IMR-90 (cell line): ENCODE results near the gene C1orf159. TPM values are rescaled to one million over a fixed set of nuclear protein-coding genes. Genes with fewer than 3 reads are reported as not detected.

Experiments
- ATAC-seq: fragments of 200-7000 bp; cut with Tn5 transposase; 2 replicates; pipeline ENCODE4 v1.9.1; 2020; ENCODE audit warnings: low read depth, mild to moderate bottlenecking, moderate library complexity
- BruUV-seq: library from RNA; stranded (reverse); fragments of 400-500 nt; replicated peaks from 2 replicates; lab custom pipeline; 2021; lab: Mats Ljungman, UMichigan
- CTCF ChIA-PET: fragments of 300-600 bp; formaldehyde crosslinking; extraction: SDS; loops from one replicate; lab custom pipeline; 2021; ENCODE audit warnings: antibody characterized with exemption; lab: Yijun Ruan, JAX
- POLR2A ChIA-PET: fragments of 300-600 bp; sonication (Branson Sonifier 250); formaldehyde crosslinking; loops from one replicate; lab custom pipeline; 2022; ENCODE audit warnings: antibody characterized with exemption; ENCODE audit not compliant: unreplicated experiment; lab: Charles Lee
- DNase-seq: peaks from one replicate; pipeline ENCODE4 v3.0.0; 2013
- H2AFZ ChIP-seq: replicated peaks from 2 replicates; pipeline ENCODE3; 2013; ENCODE audit warnings: low read length, mild to moderate bottlenecking; ENCODE audit not compliant: poor library complexity
- H2AK5ac ChIP-seq: 2 replicates; pipeline ENCODE4 v1.6.1; 2013; ENCODE audit warnings: low read depth, low read length, inconsistent platforms
- H2AK9ac ChIP-seq: replicated peaks from 2 replicates; pipeline ENCODE3; 2013; ENCODE audit warnings: mild to moderate bottlenecking, low read depth, low read length, moderate library complexity; ENCODE audit not compliant: poor library complexity
- H2BK120ac ChIP-seq: 2 replicates; pipeline ENCODE4 v1.6.1; 2013; ENCODE audit warnings: low read depth, low read length, inconsistent platforms
- H2BK15ac ChIP-seq: 3 replicates; pipeline ENCODE4 v1.6.1; 2013; ENCODE audit warnings: low read depth, low read length, inconsistent platforms
- H2BK20ac ChIP-seq: 2 replicates; pipeline ENCODE4 v1.6.1; 2013; ENCODE audit warnings: low read depth, mild to moderate bottlenecking, inconsistent platforms, low read length, moderate library complexity
- H2BK5ac ChIP-seq: 2 replicates; pipeline ENCODE4 v1.6.1; 2013; ENCODE audit warnings: mild to moderate bottlenecking, low read depth, low read length, inconsistent platforms; ENCODE audit not compliant: poor library complexity, severe bottlenecking
- H3K14ac ChIP-seq: replicated peaks from 2 replicates; pipeline ENCODE4 v1.6.1; 2013; ENCODE audit warnings: low read depth, low read length, inconsistent platforms
- H3K18ac ChIP-seq: 2 replicates; pipeline ENCODE4 v1.6.1; 2013; ENCODE audit warnings: low read depth, low read length, control low read depth
- H3K23ac ChIP-seq: 2 replicates; pipeline ENCODE4 v1.6.1; 2013; ENCODE audit warnings: low read depth, low read length, inconsistent platforms
- H3K27ac ChIP-seq: 2 replicates; pipeline ENCODE4 v1.5.1; 2013; ENCODE audit warnings: mild to moderate bottlenecking, control low read depth, low read length; ENCODE audit not compliant: insufficient read depth
- H3K27me3 ChIP-seq: 2 replicates; pipeline ENCODE4 v1.6.1; 2013; ENCODE audit warnings: low read length; ENCODE audit not compliant: control insufficient read depth, insufficient read depth
- H3K36me3 ChIP-seq: 2 replicates; pipeline ENCODE4 v1.6.1; 2013; ENCODE audit warnings: low read length, mixed read lengths; ENCODE audit not compliant: control insufficient read depth, insufficient read depth
- H3K4ac ChIP-seq: 2 replicates; pipeline ENCODE4 v1.6.1; 2013; ENCODE audit warnings: low read depth, low read length, inconsistent platforms
- H3K4me1 ChIP-seq: 2 replicates; pipeline ENCODE4 v1.6.1; 2013; ENCODE audit warnings: low read length, mixed read lengths; ENCODE audit not compliant: control insufficient read depth, insufficient read depth
- H3K4me2 ChIP-seq: 2 replicates; pipeline ENCODE4 v1.6.1; 2013; ENCODE audit warnings: low read depth, mild to moderate bottlenecking, control low read depth, low read length, moderate library complexity
- H3K4me3 ChIP-seq: 2 replicates; pipeline ENCODE4 v1.5.1; 2013; ENCODE audit warnings: low read depth, mild to moderate bottlenecking, control low read depth, low read length, moderate library complexity; ENCODE audit not compliant: insufficient read depth
- H3K56ac ChIP-seq: 2 replicates; pipeline ENCODE4 v1.6.1; 2013; ENCODE audit warnings: low read length, inconsistent platforms; ENCODE audit not compliant: insufficient read depth; ENCODE audit errors: extremely low read depth
- H3K79me1 ChIP-seq, 2 experiments: 2 replicates each; pipeline ENCODE4 v1.6.1; 2013; ENCODE audit warnings: low read length in 2 of 2, inconsistent platforms in 1 of 2, low read depth in 1 of 2
- H3K9ac ChIP-seq: 2 replicates; pipeline ENCODE4 v1.6.1; 2013; ENCODE audit warnings: low read depth, low read length, control low read depth
- H3K9me1 ChIP-seq: 2 replicates; pipeline ENCODE4 v1.6.1; 2013; ENCODE audit warnings: low read length, inconsistent platforms; ENCODE audit not compliant: insufficient read depth
- H3K9me3 ChIP-seq: 2 replicates; pipeline ENCODE4 v1.6.1; 2013; ENCODE audit warnings: low read length; ENCODE audit not compliant: control insufficient read depth, insufficient read depth
- H4K20me1 ChIP-seq: 2 replicates; pipeline ENCODE4 v1.6.1; 2013; ENCODE audit warnings: low read length, inconsistent platforms; ENCODE audit not compliant: insufficient read depth
- H4K5ac ChIP-seq: 2 replicates; pipeline ENCODE4 v1.6.1; 2013; ENCODE audit warnings: mild to moderate bottlenecking, low read depth, low read length, control low read depth
- H4K8ac ChIP-seq, 2 experiments: 2 replicates each; pipeline ENCODE4 v1.6.1; 2013; ENCODE audit warnings: low read depth in 2 of 2, low read length in 2 of 2, control low read depth in 1 of 2, inconsistent platforms in 1 of 2
- H4K91ac ChIP-seq: 2 replicates; pipeline ENCODE4 v1.6.1; 2013; ENCODE audit warnings: low read depth, low read length, inconsistent platforms; ENCODE audit not compliant: insufficient read depth
- ELK1 ChIP-seq: fragments of 150-350 bp; IDR thresholded peaks from 2 replicates; pipeline ENCODE4 v1.6.1; 2016; ENCODE audit warnings: low read depth, mild to moderate bottlenecking, low read length, moderate library complexity, borderline replicate concordance
- WGBS, 2 experiments: methylation state at CpG; one replicate each; pipeline versions ENCODE4 v1.1.5 to v1.1.7; 2013; ENCODE audit warnings: missing lambda C conversion rate in 2 of 2; ENCODE audit not compliant: insufficient read length in 1 of 2; ENCODE audit errors: extremely low coverage in 2 of 2; 5-methylcytosine and 5-hydroxymethylcytosine counted together
- dilution Hi-C: fragments of 300-500 bp; cut with HindIII; formaldehyde crosslinking; loops from one replicate; pipeline ENCODE4 v1.14.3; 2018; ENCODE audit warnings: low sequenced_read_pairs; ENCODE audit not compliant: unreplicated experiment
- in situ Hi-C: fragments of 300-500 bp; cut with MboI; formaldehyde crosslinking; loops from 3 replicates; pipeline ENCODE4 v1.14.3; 2019; ENCODE audit warnings: low sequenced_read_pairs, inconsistent platforms, mixed read lengths
- intact Hi-C: fragments of 100-400 bp; cut with micrococcal nuclease; formaldehyde crosslinking; loops from 2 replicates; pipeline ENCODE4 v1.10.0; 2022
- polyA plus RNA-seq, 3 experiments: library from polyadenylated mRNA; depleted of rRNA; stranded (reverse); fragments of >200 nt; gene quantifications; 2 replicates each; pipeline ENCODE4 v1.2.3, GENCODE V29; 2012; ENCODE audit warnings: low replicate concordance in 1 of 3
- total RNA-seq: library from RNA; depleted of rRNA; stranded (reverse); fragments of >200 nt; gene quantifications from 2 replicates; pipeline ENCODE4 v1.2.3, GENCODE V29; 2012
- TF ChIP-seq, protein P1 (sequence below): conservative IDR thresholded peaks from 2 replicates; pipeline ENCODE4 v1.5.1; 2012; ENCODE audit warnings: mild to moderate bottlenecking, low read depth, low read length, improper control_type of control experiment

The C1orf159 gene
- total and polyA plus RNA-seq, 2 of the 4 experiments (the other 2 are of a cell fraction): 2.9 to 12.6 TPM

- H3K79me1 ChIP-seq: no peaks in the 10 kb centered on the region
- no peak overlapping the region for H3K18ac ChIP-seq
- H3K9me1 ChIP-seq: 0 out of 2 replicates have a peak, but pooled peaks cover 3% of the 10 kb centered on the region
- in situ Hi-C loops (no loop called here), dilution Hi-C loops (no loop called here), intact Hi-C loops (no loop called here)
- H3K36me3 ChIP-seq: peaks cover under 1% of the 10 kb centered on the region; the same call in 1 of the 2 replicates
- H4K20me1 ChIP-seq: no peaks in the 10 kb centered on the region
- no peak overlapping the region for H3K4ac ChIP-seq
- H2BK5ac ChIP-seq: no peak overlapping the region
- no peak overlapping the region for H4K91ac ChIP-seq
- no peak overlapping the region for H2AK5ac ChIP-seq
- ChIA-PET CTCF (no interaction called here), POLR2A (no interaction called here)
- no peak overlapping the region for H2BK15ac ChIP-seq
- no peak for TF ChIP-seq ELK1
- TF ChIP-seq, protein P1, sequence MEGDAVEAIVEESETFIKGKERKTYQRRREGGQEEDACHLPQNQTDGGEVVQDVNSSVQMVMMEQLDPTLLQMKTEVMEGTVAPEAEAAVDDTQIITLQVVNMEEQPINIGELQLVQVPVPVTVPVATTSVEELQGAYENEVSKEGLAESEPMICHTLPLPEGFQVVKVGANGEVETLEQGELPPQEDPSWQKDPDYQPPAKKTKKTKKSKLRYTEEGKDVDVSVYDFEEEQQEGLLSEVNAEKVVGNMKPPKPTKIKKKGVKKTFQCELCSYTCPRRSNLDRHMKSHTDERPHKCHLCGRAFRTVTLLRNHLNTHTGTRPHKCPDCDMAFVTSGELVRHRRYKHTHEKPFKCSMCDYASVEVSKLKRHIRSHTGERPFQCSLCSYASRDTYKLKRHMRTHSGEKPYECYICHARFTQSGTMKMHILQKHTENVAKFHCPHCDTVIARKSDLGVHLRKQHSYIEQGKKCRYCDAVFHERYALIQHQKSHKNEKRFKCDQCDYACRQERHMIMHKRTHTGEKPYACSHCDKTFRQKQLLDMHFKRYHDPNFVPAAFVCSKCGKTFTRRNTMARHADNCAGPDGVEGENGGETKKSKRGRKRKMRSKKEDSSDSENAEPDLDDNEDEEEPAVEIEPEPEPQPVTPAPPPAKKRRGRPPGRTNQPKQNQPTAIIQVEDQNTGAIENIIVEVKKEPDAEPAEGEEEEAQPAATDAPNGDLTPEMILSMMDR: no peak
- no peak overlapping the region for H3K9ac ChIP-seq
- H4K5ac ChIP-seq: no peak overlapping the region
- no peak for DNase-seq
- no peak overlapping the region for H2AK9ac ChIP-seq
- no peak overlapping the region for H4K8ac ChIP-seq
- H2AFZ ChIP-seq: no peak overlapping the region
- H3K4me2 ChIP-seq: no peak overlapping the region
- H3K4me1 ChIP-seq: no peaks in the 10 kb centered on the region
- no peak overlapping the region for H3K56ac ChIP-seq
- no peak overlapping the region for H3K23ac ChIP-seq
- BruUV-seq: no TSS peak
- H3K27ac ChIP-seq: no peak overlapping the region
- H2BK20ac ChIP-seq: no peak overlapping the region
- H3K9me3 ChIP-seq: no peaks in the 10 kb centered on the region
- 94% methylated on average over 37 of the region's 45 CpGs; no CpG with 5 or more reads in 1 of the 2 experiments for WGBS, 2 experiments
- no peak for ATAC-seq
- no peak overlapping the region for H3K14ac ChIP-seq
- no peak overlapping the region for H3K4me3 ChIP-seq
- no peaks in the 10 kb centered on the region for H3K27me3 ChIP-seq
- H2BK120ac ChIP-seq: no peak overlapping the region
Observed at GRCh38 chr1:1090424-1091343, 25.2 kb downstream of the C1orf159 start.
